K562 (cell line): Measurements from ENCODE around the gene RPS19BP1. TPM values are rescaled to one million over a fixed set of nuclear protein-coding genes. Genes with fewer than 3 reads are reported as not detected.

Source experiments
- ARID4B ChIP-seq: sonication (generic); formaldehyde crosslinking; IDR thresholded peaks from 2 replicates; pipeline ENCODE4 v1.8.0; 2022; ENCODE audit warnings: mild to moderate bottlenecking, missing genetic modification reagents
- BCLAF1 ChIP-seq, 2 experiments: fragments of 450-650 bp in 1 of 2; IDR thresholded peaks; 2 replicates each; pipeline ENCODE4 v1.6.1; 2011 to 2017; ENCODE audit warnings: low read depth in 2 of 2, antibody characterized with exemption in 1 of 2, borderline replicate concordance in 1 of 2, low read length in 1 of 2, mild to moderate bottlenecking in 1 of 2, mixed read lengths in 1 of 2; ENCODE audit not compliant: control insufficient read depth in 1 of 2
- FOXP4 ChIP-seq: sonication (generic); formaldehyde crosslinking; IDR thresholded peaks from 2 replicates; pipeline ENCODE4 v1.8.0; 2022; ENCODE audit warnings: mild to moderate bottlenecking, missing genetic modification reagents, borderline replicate concordance
- MEF2A ChIP-seq: IDR thresholded peaks from 2 replicates; pipeline ENCODE4 v1.6.1; 2011; ENCODE audit warnings: low read depth, mild to moderate bottlenecking, low read length, moderate library complexity; ENCODE audit not compliant: control insufficient read depth
- POLR2A ChIP-seq: fragments of 450-650 bp; conservative IDR thresholded peaks from 2 replicates; pipeline ENCODE4 v1.6.1; 2016
- POLR2B ChIP-seq: fragments of 450-650 bp; IDR thresholded peaks from 2 replicates; pipeline ENCODE4 v1.6.1; 2018; ENCODE audit warnings: low read depth; ENCODE audit not compliant: partially characterized antibody
- RFX1 ChIP-seq: fragments of 450-650 bp; IDR thresholded peaks from 2 replicates; pipeline ENCODE4 v1.6.1; 2016; ENCODE audit warnings: mild to moderate bottlenecking, moderate library complexity
- SAFB ChIP-seq: fragments of 200-400 bp; formaldehyde crosslinking; IDR thresholded peaks from 2 replicates; pipeline ENCODE4 v1.6.1; 2017; ENCODE audit warnings: low read depth, low read length, borderline replicate concordance
- SMARCA5 ChIP-seq: fragments of 450-650 bp; IDR thresholded peaks from 2 replicates; pipeline ENCODE4 v1.6.1; 2016
- SREBF1 ChIP-seq: fragments of 150-350 bp; IDR thresholded peaks from 2 replicates; pipeline ENCODE4 v1.6.1; 2014; ENCODE audit warnings: antibody characterized with exemption, low read depth, low read length, borderline replicate concordance
- TEAD1 ChIP-seq, 2 experiments: fragments of 450-650 bp in 1 of 2; sonication (generic) in 1 of 2; formaldehyde crosslinking; IDR thresholded peaks; 2 replicates each; pipeline versions ENCODE4 v1.4.0 to v1.8.0; 2020 to 2022; ENCODE audit warnings: mild to moderate bottlenecking in 2 of 2, missing genetic modification reagents in 1 of 2
- ZNF175 ChIP-seq: fragments of 200-800 bp; sonication (Bioruptor generic); IDR thresholded peaks from 2 replicates; pipeline ENCODE4 v1.6.1; 2016; ENCODE audit warnings: low read depth, mild to moderate bottlenecking, missing genetic modification characterization, missing compliant biosample characterization
- ZNF696 ChIP-seq: fragments of 250-450 bp; sonication (Bioruptor Pico); conservative IDR thresholded peaks from 2 replicates; pipeline ENCODE4 v1.4.0; 2020; ENCODE audit warnings: mild to moderate bottlenecking, moderate library complexity
- ZNF780A ChIP-seq: fragments of 250-450 bp; sonication (Bioruptor Pico); IDR thresholded peaks from 2 replicates; pipeline ENCODE4 v1.5.0; 2021; ENCODE audit warnings: mild to moderate bottlenecking
- ZSCAN32 ChIP-seq: fragments of 450-650 bp; formaldehyde crosslinking; IDR thresholded peaks from 2 replicates; pipeline ENCODE4 v1.4.0; 2020; ENCODE audit warnings: mild to moderate bottlenecking, moderate library complexity
- polyA plus RNA-seq, 8 experiments: library from polyadenylated mRNA; depleted of rRNA in 4 of 8; stranded (reverse) in 5 of 8; unstranded in 3 of 8; fragments of >200 nt; fragmentation: Nextera tagmentation in 2 of 8; fragmentation: Illumina TruSeq in 1 of 8; extraction: Ambion mirVana in 2 of 8; extraction: Trizol in 1 of 8; gene quantifications; 2 replicates each; pipeline versions ENCODE4 v1.2.1 to v1.2.3, GENCODE V29; 2011 to 2014; ENCODE audit warnings: inconsistent platforms in 1 of 8, missing spikeins in 1 of 8
- total RNA-seq, 7 experiments: library from RNA; depleted of rRNA in 6 of 7; stranded (reverse); fragments of >200 nt in 6 of 7; fragmentation: Illumina TruSeq in 2 of 7; extraction: Trizol in 2 of 7; gene quantifications; 2 replicates each; pipeline versions ENCODE4 v1.2.1 to v1.2.3, GENCODE V29; 2011 to 2021; ENCODE audit warnings: low replicate concordance in 1 of 7

Gene RPS19BP1
- total and polyA plus RNA-seq, 9 of the 15 experiments (the other 6 are each of a cell fraction or from before 2014, with no cell fraction given): 3.0 to 223 (median 84.3) TPM

DNA sequence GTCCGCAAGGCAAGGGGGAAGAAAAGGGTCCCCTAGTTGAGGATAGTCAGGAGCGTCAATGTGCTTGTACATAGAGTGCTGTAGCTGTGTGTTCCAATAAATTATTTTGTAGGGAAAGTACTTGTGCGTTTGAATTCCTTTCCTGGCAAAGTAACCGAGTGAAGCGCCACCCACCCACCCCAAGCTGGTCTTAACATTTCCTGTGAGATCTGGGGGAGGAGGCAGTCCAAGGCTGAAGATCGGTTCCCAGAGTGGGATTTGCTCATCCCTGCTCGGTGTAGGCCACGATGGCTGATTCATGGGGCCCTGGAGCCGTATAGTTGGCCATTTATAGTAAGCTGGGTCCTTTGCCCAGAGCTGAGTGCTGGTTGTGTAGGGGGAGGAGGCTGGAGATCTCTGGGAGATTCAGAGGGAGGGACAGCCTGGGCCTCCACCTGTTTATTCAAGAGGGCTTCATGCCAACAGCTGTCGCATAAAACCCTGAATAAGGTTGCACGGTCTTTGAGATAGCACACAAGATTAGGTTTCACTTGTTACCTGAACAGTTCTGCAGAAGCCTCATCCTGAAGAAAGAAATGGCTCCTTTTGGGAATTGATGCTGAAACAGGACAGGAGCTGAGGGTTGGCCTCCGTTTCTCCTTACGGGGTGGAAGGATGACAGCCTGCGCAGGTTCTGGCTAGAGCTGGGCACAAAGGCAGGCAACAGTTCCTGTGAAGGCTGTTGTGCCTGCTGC, 9.8 kb downstream of the RPS19BP1 start (continued):
- TF ChIP-seq ZSCAN32 (CRISPR knock-in tag) (no peak), ARID4B (no peak), POLR2B (peak; percentile 81), SREBF1 (no peak), ZNF175 (CRISPR knock-in tag) (no peak), POLR2A (peak; percentile 87; the same call in 1 of the 2 replicates), ZNF696 (CRISPR knock-in tag) (no peak), TEAD1 (CRISPR knock-in tag; IDR thresholded peaks at IDR 0.05) (peak in 1 of 2 experiments; percentile 28; a peak in 1 of 4 replicates), FOXP4 (CRISPR knock-in tag) (no peak), BCLAF1 (IDR thresholded peaks at IDR 0.05; ENCODE audit: borderline replicate concordance in 1 of 2, control insufficient read depth in 1 of 2, low read depth in 2 of 2, low read length in 1 of 2) (peak in 1 of 2 experiments; percentile 26; a peak in 1 of 4 replicates), MEF2A (no peak), ZNF780A (no peak), SAFB (no peak), RFX1 (no peak), SMARCA5 (no peak)
